ENCODE results near the gene KCNJ1.

KCNJ1 gene

GRCh38 chr11:128789497-128790150, 77.5 kb downstream of the KCNJ1 start:
- no peaks in the 10 kb centered on the region for H3K9me3 ChIP-seq (ENCODE audit: control insufficient read depth in 1 of 2, low read length in 2 of 2)
- H3K27me3 ChIP-seq (ENCODE audit: control insufficient read depth in 1 of 2, insufficient read depth in 2 of 2, low read length in 2 of 2), result no peaks in the 10 kb centered on the region
- peaks cover 0 to 9% of the 10 kb centered on the region in 2 donors for H3K36me3 ChIP-seq (ENCODE audit: control insufficient read depth in 1 of 2, insufficient read depth in 2 of 2, low read length in 2 of 2)
- no peaks in the 10 kb centered on the region for H3K4me1 ChIP-seq (ENCODE audit: control insufficient read depth in 1 of 2, insufficient read depth in 2 of 2, low read length in 2 of 2)
- no peak overlapping the region for H3K27ac ChIP-seq (ENCODE audit: low read depth, low read length)
- no peak overlapping the region for H3K9ac ChIP-seq (ENCODE audit: low read depth in 1 of 2, low read length in 2 of 2)
- no peak overlapping the region for H3K4me3 ChIP-seq (ENCODE audit: low read depth in 1 of 2, low read length in 2 of 2)
